ENCODE data around the gene APOBEC3G.
"Not testable (repeated sequence)": the region's sequence is repeated elsewhere in the genome, so short reads cannot be mapped to it uniquely, and the experiment has no call there.

APOBEC3G gene

GRCh38 chr22:39077026-39077840 is at the start of gene APOBEC3G:
Gene APOBEC3G (plus strand): TSS chr22:39077275. CDS start chr22:39077362, 87 bp downstream.
- peak; percentile 77 for DNase-seq

GRCh38 chr22:39027717-39028116 is 49.4 kb upstream of the APOBEC3G start:
- no peak for DNase-seq

GRCh38 chr22:39028281-39028680 is 48.8 kb upstream of the APOBEC3G start:
- no peak for DNase-seq

- no peak for DNase-seq
Observed at GRCh38 chr22:39029227-39029626, 47.8 kb upstream of the APOBEC3G start.

GRCh38 chr22:39030705-39031104 is 46.4 kb upstream of the APOBEC3G start:
- DNase-seq = no peak

GRCh38 chr22:39031434-39032295 is 45.4 kb upstream of the APOBEC3G start:
- not testable (repeated sequence) for DNase-seq

- not testable (repeated sequence) for DNase-seq
Observed at GRCh38 chr22:39037071-39037470, 40.0 kb upstream of the APOBEC3G start.

GRCh38 chr22:39039306-39040126 is 37.6 kb upstream of the APOBEC3G start:
- DNase-seq = no peak

GRCh38 chr22:39040155-39040537 is 36.9 kb upstream of the APOBEC3G start:
- not testable (repeated sequence) for DNase-seq

GRCh38 chr22:39040538-39041296 is 36.4 kb upstream of the APOBEC3G start, which contains the start of gene APOBEC3F:
Gene APOBEC3F (plus strand): TSS chr22:39040864. CDS start chr22:39040961, 97 bp downstream.
- peak; percentile 83 for DNase-seq

- no peak for DNase-seq
Observed at GRCh38 chr22:39041908-39042307, 35.2 kb upstream of the APOBEC3G start.

GRCh38 chr22:39043063-39043462 is 34.0 kb upstream of the APOBEC3G start:
- DNase-seq = not testable (repeated sequence)

- not testable (repeated sequence) for DNase-seq
Observed at GRCh38 chr22:39045136-39045535, 31.9 kb upstream of the APOBEC3G start.

GRCh38 chr22:39049486-39049885 is 27.6 kb upstream of the APOBEC3G start:
- not testable (repeated sequence) for DNase-seq

GRCh38 chr22:39051844-39052495 is 25.1 kb upstream of the APOBEC3G start:
- not testable (repeated sequence) for DNase-seq

GRCh38 chr22:39055658-39056057 is 21.4 kb upstream of the APOBEC3G start:
- no peak for DNase-seq

- not testable (repeated sequence) for DNase-seq
Observed at GRCh38 chr22:39061290-39061689, 15.8 kb upstream of the APOBEC3G start.

- DNase-seq = not testable (repeated sequence)
Observed at GRCh38 chr22:39061951-39062350, 15.1 kb upstream of the APOBEC3G start.

GRCh38 chr22:39063904-39064303 is 13.2 kb upstream of the APOBEC3G start:
- peak; percentile 58 for DNase-seq

GRCh38 chr22:39066442-39067276 is 10.4 kb upstream of the APOBEC3G start:
- DNase-seq = not testable (repeated sequence)

All from CD4-positive, alpha-beta T cell treated with Interleukin-15 for 1 hour (primary cell).